Measurements from ENCODE around the gene TRMT2A. TPM values are rescaled to one million over a fixed set of nuclear protein-coding genes. Genes with fewer than 3 reads are reported as not detected.

Gene TRMT2A
- polyA plus RNA-seq (2013, experiment 1 of 2): 20.4 TPM
- polyA plus RNA-seq (2013, experiment 2 of 2): 22.5 TPM

- H2AK5ac ChIP-seq (ENCODE audit: low read length, severe bottlenecking): peak within 1 kb of the TSS; percentile 79
- H2BK15ac ChIP-seq (ENCODE audit: low read depth, poor library complexity, severe bottlenecking): peak within 1 kb of the TSS; percentile 78
- peak within 1 kb of the TSS; percentile 85 for H2AFZ ChIP-seq (ENCODE audit: low read depth, low read length)
- peak within 1 kb of the TSS; percentile 89 to 96 for H3K4ac ChIP-seq (ENCODE audit: low read depth in 1 of 2, low read length in 2 of 2)
- no peaks in the 10 kb centered on the region for H3K9me3 ChIP-seq (ENCODE audit: control insufficient read depth, low read length)
- peak within 1 kb of the TSS; percentile 58 for H3K27ac ChIP-seq (ENCODE audit: low read length, poor library complexity, severe bottlenecking)
- WGBS: under 1% methylated on average over 55 of the region's 88 CpGs
- H3K4me1 ChIP-seq (ENCODE audit: control insufficient read depth, insufficient read depth, low read depth, low read length): peaks cover 28% of the 10 kb centered on the region
- peak within 1 kb of the TSS; percentile 87 to 98 for H3K14ac ChIP-seq (ENCODE audit: low read length in 2 of 2)
- peaks cover 62 to 73% of the 10 kb centered on the region in 2 experiments for H3K36me3 ChIP-seq (ENCODE audit: control insufficient read depth in 1 of 2, insufficient read depth in 2 of 2, low read depth in 1 of 2, low read length in 2 of 2)
- H3K27me3 ChIP-seq (ENCODE audit: control insufficient read depth in 1 of 2, insufficient read depth in 1 of 2, low read length in 2 of 2): no peaks in the 10 kb centered on the region
- H3K4me3 ChIP-seq (ENCODE audit: insufficient read depth in 1 of 2, low read depth in 1 of 2, low read length in 2 of 2): peak within 1 kb of the TSS; percentile 96
- H4K91ac ChIP-seq (ENCODE audit: low read length): peak within 1 kb of the TSS; percentile 96
- H3K79me1 ChIP-seq (replicated peaks; ENCODE audit: low read length, poor library complexity, severe bottlenecking): peaks cover 36% of the 10 kb centered on the region
- DNase-seq: peak; percentile 98
- peak within 1 kb of the TSS; percentile 31 to 71 for H2BK12ac ChIP-seq (ENCODE audit: low read length in 2 of 2)
- peak within 1 kb of the TSS; percentile 98 for H3K9ac ChIP-seq (ENCODE audit: low read length)
- H2BK5ac ChIP-seq (ENCODE audit: low read depth, low read length, poor library complexity, severe bottlenecking): peak within 1 kb of the TSS; percentile 77
- H4K8ac ChIP-seq (ENCODE audit: low read length): peak within 1 kb of the TSS; percentile 99
- H2BK120ac ChIP-seq (ENCODE audit: low read depth, low read length): peak within 1 kb of the TSS; percentile 98
- peak within 1 kb of the TSS; percentile 98 for H3K4me2 ChIP-seq (ENCODE audit: low read length, poor library complexity, severe bottlenecking)
- H3K18ac ChIP-seq (ENCODE audit: low read depth in 1 of 2, low read length in 2 of 2): peak within 1 kb of the TSS; percentile 96
- peak within 1 kb of the TSS in 1 of 2 experiments; percentile 73 for H3K23ac ChIP-seq (ENCODE audit: low read length in 2 of 2)
These were observed at the start of gene TRMT2A for GRCh38 chr22:20116951-20117632. Gene TRMT2A, minus strand, starts transcription at chr22:20117226. Its CDS starts 320 bp downstream, at chr22:20116906.

GRCh38 chr22:20166703-20167102 lies 49.7 kb upstream of the TRMT2A start:
- H3K4me2 ChIP-seq (ENCODE audit: low read length, poor library complexity, severe bottlenecking): no peak overlapping the region
- no peak overlapping the region for H4K8ac ChIP-seq (ENCODE audit: low read length)
- no peak overlapping the region for H2BK120ac ChIP-seq (ENCODE audit: low read depth, low read length)
- H3K9ac ChIP-seq (ENCODE audit: low read length): no peak overlapping the region
- H2BK12ac ChIP-seq (ENCODE audit: low read length in 2 of 2): no peak overlapping the region
- peak overlapping the region in 1 of 2 experiments; percentile 57 for H3K14ac ChIP-seq (ENCODE audit: low read length in 2 of 2)
- H2AK5ac ChIP-seq (ENCODE audit: low read length, severe bottlenecking): no peak overlapping the region
- H2BK15ac ChIP-seq (ENCODE audit: low read depth, poor library complexity, severe bottlenecking): no peak overlapping the region
- peaks cover 10 to 43% of the 10 kb centered on the region in 2 experiments for H3K27me3 ChIP-seq (ENCODE audit: control insufficient read depth in 1 of 2, insufficient read depth in 1 of 2, low read length in 2 of 2)
- H3K4me3 ChIP-seq (ENCODE audit: insufficient read depth in 1 of 2, low read depth in 1 of 2, low read length in 2 of 2): no peak overlapping the region
- H3K4ac ChIP-seq (ENCODE audit: low read depth in 1 of 2, low read length in 2 of 2): no peak overlapping the region
- no peak for DNase-seq
- WGBS: 78% methylated on average over 9 of the region's 9 CpGs
- H3K79me1 ChIP-seq (replicated peaks; ENCODE audit: low read length, poor library complexity, severe bottlenecking): no peaks in the 10 kb centered on the region
- no peak overlapping the region for H2BK5ac ChIP-seq (ENCODE audit: low read depth, low read length, poor library complexity, severe bottlenecking)
- H3K36me3 ChIP-seq (ENCODE audit: control insufficient read depth in 1 of 2, insufficient read depth in 2 of 2, low read depth in 1 of 2, low read length in 2 of 2): no peaks in the 10 kb centered on the region
- no peaks in the 10 kb centered on the region for H3K4me1 ChIP-seq (ENCODE audit: control insufficient read depth, insufficient read depth, low read depth, low read length)
- H3K23ac ChIP-seq (ENCODE audit: low read length in 2 of 2): no peak overlapping the region
- no peak overlapping the region for H2AFZ ChIP-seq (ENCODE audit: low read depth, low read length)
- no peaks in the 10 kb centered on the region for H3K9me3 ChIP-seq (ENCODE audit: control insufficient read depth, low read length)
- no peak overlapping the region for H3K18ac ChIP-seq (ENCODE audit: low read depth in 1 of 2, low read length in 2 of 2)
- H4K91ac ChIP-seq (ENCODE audit: low read length): no peak overlapping the region
- H3K27ac ChIP-seq (ENCODE audit: low read length, poor library complexity, severe bottlenecking): no peak overlapping the region

- H3K14ac ChIP-seq (ENCODE audit: low read length in 2 of 2): no peak overlapping the region
- H2BK15ac ChIP-seq (ENCODE audit: low read depth, poor library complexity, severe bottlenecking): no peak overlapping the region
- no peak overlapping the region for H3K4ac ChIP-seq (ENCODE audit: low read depth in 1 of 2, low read length in 2 of 2)
- H2BK120ac ChIP-seq (ENCODE audit: low read depth, low read length): no peak overlapping the region
- H3K4me3 ChIP-seq (ENCODE audit: insufficient read depth in 1 of 2, low read depth in 1 of 2, low read length in 2 of 2): no peak overlapping the region
- H3K23ac ChIP-seq (ENCODE audit: low read length in 2 of 2): no peak overlapping the region
- H3K9ac ChIP-seq (ENCODE audit: low read length): no peak overlapping the region
- H2AK5ac ChIP-seq (ENCODE audit: low read length, severe bottlenecking): no peak overlapping the region
- H3K79me1 ChIP-seq (replicated peaks; ENCODE audit: low read length, poor library complexity, severe bottlenecking): no peaks in the 10 kb centered on the region
- H2BK5ac ChIP-seq (ENCODE audit: low read depth, low read length, poor library complexity, severe bottlenecking): no peak overlapping the region
- no peak overlapping the region for H4K91ac ChIP-seq (ENCODE audit: low read length)
- H3K27me3 ChIP-seq (ENCODE audit: control insufficient read depth in 1 of 2, insufficient read depth in 1 of 2, low read length in 2 of 2): peaks cover 11 to 46% of the 10 kb centered on the region in 2 experiments
- no peaks in the 10 kb centered on the region for H3K9me3 ChIP-seq (ENCODE audit: control insufficient read depth, low read length)
- no peak overlapping the region for H2AFZ ChIP-seq (ENCODE audit: low read depth, low read length)
- H3K27ac ChIP-seq (ENCODE audit: low read length, poor library complexity, severe bottlenecking): no peak overlapping the region
- no peak overlapping the region for H4K8ac ChIP-seq (ENCODE audit: low read length)
- H3K4me2 ChIP-seq (ENCODE audit: low read length, poor library complexity, severe bottlenecking): no peak overlapping the region
- no peak overlapping the region for H3K18ac ChIP-seq (ENCODE audit: low read depth in 1 of 2, low read length in 2 of 2)
- no peak overlapping the region for H2BK12ac ChIP-seq (ENCODE audit: low read length in 2 of 2)
- no peaks in the 10 kb centered on the region for H3K4me1 ChIP-seq (ENCODE audit: control insufficient read depth, insufficient read depth, low read depth, low read length)
- no peak for DNase-seq
- H3K36me3 ChIP-seq (ENCODE audit: control insufficient read depth in 1 of 2, insufficient read depth in 2 of 2, low read depth in 1 of 2, low read length in 2 of 2): no peaks in the 10 kb centered on the region
- WGBS: 85% methylated on average over 5 of the region's 7 CpGs
These were observed 48.9 kb upstream of the TRMT2A start for GRCh38 chr22:20165913-20166312.

GRCh38 chr22:20165421-20165820 lies 48.4 kb upstream of the TRMT2A start:
- no peak overlapping the region for H3K23ac ChIP-seq (ENCODE audit: low read length in 2 of 2)
- no peaks in the 10 kb centered on the region for H3K36me3 ChIP-seq (ENCODE audit: control insufficient read depth in 1 of 2, insufficient read depth in 2 of 2, low read depth in 1 of 2, low read length in 2 of 2)
- no peak overlapping the region for H4K8ac ChIP-seq (ENCODE audit: low read length)
- H3K9me3 ChIP-seq (ENCODE audit: control insufficient read depth, low read length): no peaks in the 10 kb centered on the region
- no peak overlapping the region for H2AFZ ChIP-seq (ENCODE audit: low read depth, low read length)
- H2BK5ac ChIP-seq (ENCODE audit: low read depth, low read length, poor library complexity, severe bottlenecking): no peak overlapping the region
- no peak overlapping the region for H3K4ac ChIP-seq (ENCODE audit: low read depth in 1 of 2, low read length in 2 of 2)
- H3K79me1 ChIP-seq (replicated peaks; ENCODE audit: low read length, poor library complexity, severe bottlenecking): no peaks in the 10 kb centered on the region
- H2AK5ac ChIP-seq (ENCODE audit: low read length, severe bottlenecking): no peak overlapping the region
- 84% methylated on average over 9 of the region's 12 CpGs for WGBS
- H4K91ac ChIP-seq (ENCODE audit: low read length): no peak overlapping the region
- H3K14ac ChIP-seq (ENCODE audit: low read length in 2 of 2): no peak overlapping the region
- H3K4me3 ChIP-seq (ENCODE audit: insufficient read depth in 1 of 2, low read depth in 1 of 2, low read length in 2 of 2): no peak overlapping the region
- no peak overlapping the region for H3K9ac ChIP-seq (ENCODE audit: low read length)
- no peak overlapping the region for H3K4me2 ChIP-seq (ENCODE audit: low read length, poor library complexity, severe bottlenecking)
- no peak overlapping the region for H2BK15ac ChIP-seq (ENCODE audit: low read depth, poor library complexity, severe bottlenecking)
- no peak for DNase-seq
- no peak overlapping the region for H2BK12ac ChIP-seq (ENCODE audit: low read length in 2 of 2)
- peaks cover 13 to 46% of the 10 kb centered on the region in 2 experiments for H3K27me3 ChIP-seq (ENCODE audit: control insufficient read depth in 1 of 2, insufficient read depth in 1 of 2, low read length in 2 of 2)
- no peak overlapping the region for H2BK120ac ChIP-seq (ENCODE audit: low read depth, low read length)
- no peak overlapping the region for H3K18ac ChIP-seq (ENCODE audit: low read depth in 1 of 2, low read length in 2 of 2)
- no peaks in the 10 kb centered on the region for H3K4me1 ChIP-seq (ENCODE audit: control insufficient read depth, insufficient read depth, low read depth, low read length)
- H3K27ac ChIP-seq (ENCODE audit: low read length, poor library complexity, severe bottlenecking): no peak overlapping the region

All from mesenchymal stem cell (in vitro differentiated cells and primary cell).